GM23338 (cell line): Measurements from ENCODE around the gene DCST2. TPM values are rescaled to one million over a fixed set of nuclear protein-coding genes. Genes with fewer than 3 reads are reported as not detected.
A peak's percentile ranks its signal among the peaks of the same experiment; 100 is the strongest.

Experiments used
- ATAC-seq: fragments of 200-7000 bp; cut with Tn5 transposase; 3 replicates; pipeline ENCODE4 v1.9.1; 2020
- DNase-seq: peaks from one replicate; pipeline ENCODE4 v3.0.0-alpha.2; 2015; ENCODE audit warnings: low spot score
- H2AFZ ChIP-seq: fragments of 200-600 bp; sonication (generic); 2 replicates; pipeline ENCODE4 v1.8.0; 2016; ENCODE audit warnings: antibody characterized with exemption, mild to moderate bottlenecking, moderate library complexity
- H3F3A ChIP-seq: fragments of 200-600 bp; sonication (generic); replicated peaks from 2 replicates; pipeline ENCODE4 v1.8.0; 2017; ENCODE audit warnings: antibody characterized with exemption, mixed run types, low read depth
- H3K27ac ChIP-seq: fragments of 200-600 bp; sonication (generic); 2 replicates; pipeline ENCODE4 v1.6.1; 2016; ENCODE audit warnings: low read depth
- H3K27me3 ChIP-seq: fragments of 200-600 bp; sonication (generic); 2 replicates; pipeline ENCODE4 v1.8.0; 2016; ENCODE audit warnings: mild to moderate bottlenecking, mixed run types, moderate library complexity; ENCODE audit not compliant: insufficient read depth
- H3K36me3 ChIP-seq: fragments of 200-600 bp; sonication (generic); 2 replicates; pipeline ENCODE4 v1.8.0; 2016; ENCODE audit warnings: mild to moderate bottlenecking; ENCODE audit not compliant: insufficient read depth
- H3K4me1 ChIP-seq: fragments of 200-600 bp; sonication (generic); 2 replicates; pipeline ENCODE4 v1.8.0; 2016; ENCODE audit warnings: mild to moderate bottlenecking, moderate library complexity; ENCODE audit not compliant: insufficient read depth
- H3K4me2 ChIP-seq: fragments of 200-600 bp; sonication (generic); 2 replicates; pipeline ENCODE4 v1.7.1; 2017; ENCODE audit warnings: mixed run types
- H3K4me3 ChIP-seq: fragments of 200-600 bp; sonication (generic); 2 replicates; pipeline ENCODE4 v1.6.1; 2016; ENCODE audit warnings: mixed run types
- H3K79me2 ChIP-seq: fragments of 200-600 bp; sonication (generic); replicated peaks from 2 replicates; pipeline ENCODE4 v1.8.0; 2017; ENCODE audit warnings: mild to moderate bottlenecking; ENCODE audit not compliant: insufficient read depth
- H3K9me2 ChIP-seq: fragments of 200-600 bp; sonication (generic); 2 replicates; pipeline ENCODE4 v1.8.0; 2017; ENCODE audit not compliant: insufficient read depth
- H4K20me1 ChIP-seq: fragments of 200-600 bp; sonication (generic); replicated peaks from 2 replicates; pipeline ENCODE4 v1.8.0; 2017; ENCODE audit warnings: mild to moderate bottlenecking; ENCODE audit not compliant: insufficient read depth
- H3K27ac Mint-ChIP-seq: 2 replicates; pipeline ENCODE4 v1.8.0; 2020; ENCODE audit warnings: inconsistent platforms, mild to moderate bottlenecking, moderate library complexity, mixed read lengths
- H3K27me3 Mint-ChIP-seq: 3 replicates; pipeline ENCODE4 v1.8.0; 2022; ENCODE audit warnings: low read depth, mild to moderate bottlenecking, moderate library complexity, mixed read lengths, inconsistent platforms; ENCODE audit not compliant: insufficient read depth, poor library complexity
- H3K36me3 Mint-ChIP-seq: 3 replicates; pipeline ENCODE4 v1.8.0; 2021; ENCODE audit warnings: low read depth, mild to moderate bottlenecking, inconsistent platforms, moderate library complexity, mixed read lengths
- H3K4me1 Mint-ChIP-seq: 3 replicates; pipeline ENCODE4 v1.8.0; 2020; ENCODE audit warnings: mild to moderate bottlenecking, inconsistent platforms, mixed read lengths
- H3K4me3 Mint-ChIP-seq: 3 replicates; pipeline ENCODE4 v1.8.0; 2021; ENCODE audit warnings: moderate library complexity, mild to moderate bottlenecking, inconsistent platforms, mixed read lengths
- H3K9me3 Mint-ChIP-seq: 3 replicates; pipeline ENCODE4 v1.8.0; 2020; ENCODE audit warnings: moderate library complexity, mild to moderate bottlenecking, inconsistent platforms, mixed read lengths
- CREB1 ChIP-seq: fragments of 250-450 bp; sonication (Bioruptor Pico); IDR thresholded peaks from 2 replicates; pipeline ENCODE4 v1.5.0; 2020; ENCODE audit warnings: low read depth, mild to moderate bottlenecking, moderate library complexity
- EZH2 ChIP-seq: fragments of 200-600 bp; sonication (generic); IDR thresholded peaks from one replicate; pipeline ENCODE4 v1.8.0; 2017; ENCODE audit warnings: antibody characterized with exemption, mild to moderate bottlenecking, low read depth; ENCODE audit not compliant: unreplicated experiment
- JUNB ChIP-seq: IDR thresholded peaks from one replicate; pipeline ENCODE4 v1.6.1; 2016; ENCODE audit warnings: antibody characterized with exemption; ENCODE audit not compliant: unreplicated experiment
- NANOG ChIP-seq: IDR thresholded peaks from 2 replicates; pipeline ENCODE4 v1.6.1; 2016; ENCODE audit warnings: antibody characterized with exemption, borderline replicate concordance
- POLR2AphosphoS5 ChIP-seq: IDR thresholded peaks from 2 replicates; pipeline ENCODE4 v1.6.1; 2016; ENCODE audit warnings: antibody characterized with exemption, low read depth
- polyA plus RNA-seq: library from polyadenylated mRNA; unstranded; fragments of >200 nt; fragmentation: Nextera tagmentation; extraction: Ambion mirVana; gene quantifications from 2 replicates; pipeline ENCODE4 v1.2.1, GENCODE V29; 2016
- total RNA-seq: library from RNA; depleted of rRNA; stranded (reverse); fragments of >200 nt; shearing (Covaris generic); gene quantifications from 2 replicates; pipeline ENCODE4 v1.2.3, GENCODE V29; 2014
- TF ChIP-seq, protein P1 (sequence below), 2 experiments: fragments of 200-600 bp in 1 of 2; sonication (generic) in 1 of 2; conservative IDR thresholded peaks; 2 replicates each; pipeline versions ENCODE4 v1.5.1 to v1.6.1; 2016 to 2017; ENCODE audit warnings: antibody characterized with exemption in 2 of 2, low read depth in 2 of 2, mild to moderate bottlenecking in 2 of 2, moderate library complexity in 1 of 2
- TF ChIP-seq, protein P2 (sequence below): IDR thresholded peaks from 2 replicates; pipeline ENCODE4 v1.6.1; 2016; ENCODE audit warnings: antibody characterized with exemption
- TF ChIP-seq, protein P3 (sequence below): IDR thresholded peaks from one replicate; pipeline ENCODE4 v1.6.1; 2018; ENCODE audit warnings: antibody characterized with exemption; ENCODE audit not compliant: unreplicated experiment

The DCST2 gene
- total and polyA plus RNA-seq, 2 experiments from 2014 or later = 0.78 TPM; not detected in 1

DNA sequence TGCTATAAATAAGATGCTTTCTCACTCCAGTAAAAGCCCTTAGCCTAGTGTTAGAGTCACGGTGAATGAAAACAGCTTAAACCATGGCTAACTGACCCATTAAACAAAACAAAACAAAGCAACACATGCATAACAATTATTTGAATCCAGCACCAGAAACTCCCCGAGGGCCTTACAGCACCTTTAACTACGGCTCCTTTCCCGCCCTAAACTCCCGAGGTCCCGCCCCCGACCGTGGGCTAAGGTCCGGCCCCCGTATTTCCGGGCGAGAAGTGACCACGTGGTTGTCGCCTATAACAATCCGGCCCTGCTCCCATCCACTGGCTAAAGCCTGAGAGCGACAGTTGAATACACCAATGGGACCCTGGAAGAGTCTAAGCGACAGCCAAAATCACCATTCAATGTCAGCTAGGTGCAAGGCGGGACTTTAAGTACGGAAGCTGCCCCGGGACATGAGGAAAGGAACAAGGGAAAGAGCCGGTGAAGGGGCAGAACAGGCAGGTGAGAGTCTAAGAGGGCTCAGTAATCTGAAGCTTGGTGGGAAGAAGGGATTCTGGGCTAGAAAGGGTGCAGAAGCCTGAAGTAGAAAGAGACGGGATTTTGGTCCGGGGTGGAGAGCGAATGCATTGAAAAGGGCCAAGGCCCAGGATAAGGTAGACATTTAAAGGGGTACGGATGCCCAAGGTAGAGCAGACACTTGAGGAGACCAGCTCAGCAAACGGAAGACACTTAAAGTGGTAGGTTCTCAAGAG lies 50.5 kb downstream of the DCST2 start, which contains the start of gene FLAD1:
Gene FLAD1 (plus strand): TSS at position 448 of the 752 bp plus-strand sequence. CDS start 351 bp downstream, outside the sequence.
- H3K4me1 Mint-ChIP-seq = peaks cover 4% of the 10 kb centered on the region
- Histone ChIP-seq H3K27ac (peak within 1 kb of the TSS; percentile 98), H3K36me3 (peaks cover 26% of the 10 kb centered on the region), H4K20me1 (peaks cover 17% of the 10 kb centered on the region; the same call in 1 of the 2 replicates), H3K9me2 (no peaks in the 10 kb centered on the region), H3K79me2 (peaks cover 71% of the 10 kb centered on the region), H3K4me1 (peaks cover 9% of the 10 kb centered on the region), H3K4me3 (peak within 1 kb of the TSS; percentile 69), H2AFZ (no peak within 1 kb of the TSS), H3K4me2 (peak within 1 kb of the TSS; percentile 95), H3K27me3 (no peaks in the 10 kb centered on the region), H3F3A (peaks cover 23% of the 10 kb centered on the region)
- peaks cover 2% of the 10 kb centered on the region for H3K27me3 Mint-ChIP-seq
- H3K27ac Mint-ChIP-seq = no peak within 1 kb of the TSS; the same call in 1 of the 2 replicates
- H3K9me3 Mint-ChIP-seq = no peaks in the 10 kb centered on the region
- no peak within 1 kb of the TSS for H3K4me3 Mint-ChIP-seq
- peak; percentile 100 for DNase-seq
- TF ChIP-seq, protein P1, sequence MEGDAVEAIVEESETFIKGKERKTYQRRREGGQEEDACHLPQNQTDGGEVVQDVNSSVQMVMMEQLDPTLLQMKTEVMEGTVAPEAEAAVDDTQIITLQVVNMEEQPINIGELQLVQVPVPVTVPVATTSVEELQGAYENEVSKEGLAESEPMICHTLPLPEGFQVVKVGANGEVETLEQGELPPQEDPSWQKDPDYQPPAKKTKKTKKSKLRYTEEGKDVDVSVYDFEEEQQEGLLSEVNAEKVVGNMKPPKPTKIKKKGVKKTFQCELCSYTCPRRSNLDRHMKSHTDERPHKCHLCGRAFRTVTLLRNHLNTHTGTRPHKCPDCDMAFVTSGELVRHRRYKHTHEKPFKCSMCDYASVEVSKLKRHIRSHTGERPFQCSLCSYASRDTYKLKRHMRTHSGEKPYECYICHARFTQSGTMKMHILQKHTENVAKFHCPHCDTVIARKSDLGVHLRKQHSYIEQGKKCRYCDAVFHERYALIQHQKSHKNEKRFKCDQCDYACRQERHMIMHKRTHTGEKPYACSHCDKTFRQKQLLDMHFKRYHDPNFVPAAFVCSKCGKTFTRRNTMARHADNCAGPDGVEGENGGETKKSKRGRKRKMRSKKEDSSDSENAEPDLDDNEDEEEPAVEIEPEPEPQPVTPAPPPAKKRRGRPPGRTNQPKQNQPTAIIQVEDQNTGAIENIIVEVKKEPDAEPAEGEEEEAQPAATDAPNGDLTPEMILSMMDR (conservative IDR thresholded peaks at IDR 0.05; ENCODE audit: low read depth in 2 of 2) = no peak
- TF ChIP-seq, protein P2, sequence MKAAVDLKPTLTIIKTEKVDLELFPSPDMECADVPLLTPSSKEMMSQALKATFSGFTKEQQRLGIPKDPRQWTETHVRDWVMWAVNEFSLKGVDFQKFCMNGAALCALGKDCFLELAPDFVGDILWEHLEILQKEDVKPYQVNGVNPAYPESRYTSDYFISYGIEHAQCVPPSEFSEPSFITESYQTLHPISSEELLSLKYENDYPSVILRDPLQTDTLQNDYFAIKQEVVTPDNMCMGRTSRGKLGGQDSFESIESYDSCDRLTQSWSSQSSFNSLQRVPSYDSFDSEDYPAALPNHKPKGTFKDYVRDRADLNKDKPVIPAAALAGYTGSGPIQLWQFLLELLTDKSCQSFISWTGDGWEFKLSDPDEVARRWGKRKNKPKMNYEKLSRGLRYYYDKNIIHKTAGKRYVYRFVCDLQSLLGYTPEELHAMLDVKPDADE = no peak; the same call in 1 of the 2 replicates
- TF ChIP-seq POLR2AphosphoS5 (peak; percentile 80), EZH2 (no peak), JUNB (no peak), CREB1 (CRISPR knock-in tag) (peak; percentile 79), NANOG (peak; percentile 19; the same call in 1 of the 2 replicates)
- H3K36me3 Mint-ChIP-seq = peaks cover 74% of the 10 kb centered on the region
- peak; percentile 96 for ATAC-seq

DNA sequence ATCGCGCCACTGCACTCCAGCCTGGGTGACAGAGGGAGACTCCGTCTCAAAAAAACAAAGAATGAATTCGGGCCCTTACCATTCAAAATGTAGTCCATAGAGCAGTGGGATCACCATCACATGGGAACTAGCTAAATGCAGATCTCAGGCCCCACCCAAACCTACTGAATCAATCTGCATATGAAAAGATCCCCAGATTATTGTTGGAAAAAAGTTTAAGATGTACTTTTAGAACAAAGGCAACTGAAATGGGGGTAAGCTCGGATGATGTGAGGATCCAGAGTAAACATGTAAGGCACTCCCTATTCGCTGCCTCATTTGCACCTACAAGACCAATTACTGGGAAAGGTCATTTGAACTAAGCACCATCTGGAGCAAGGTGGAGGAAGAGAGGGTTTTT lies 51.2 kb downstream of the DCST2 start:
- peaks cover 71% of the 10 kb centered on the region for H3K79me2 ChIP-seq
- Mint-ChIP-seq H3K36me3 (peaks cover 74% of the 10 kb centered on the region), H3K9me3 (no peaks in the 10 kb centered on the region), H3K27ac (no peak overlapping the region), H3K27me3 (peaks cover 2% of the 10 kb centered on the region), H3K4me1 (peaks cover 4% of the 10 kb centered on the region), H3K4me3 (no peak overlapping the region)
- H4K20me1 ChIP-seq = peaks cover 20% of the 10 kb centered on the region; the same call in 1 of the 2 replicates
- H3F3A ChIP-seq = peaks cover 23% of the 10 kb centered on the region
- peak; percentile 22 for ATAC-seq
- H3K9me2 ChIP-seq = no peaks in the 10 kb centered on the region
- H3K4me3 ChIP-seq = peak overlapping the region; percentile 46
- no peaks in the 10 kb centered on the region for H3K27me3 ChIP-seq
- DNase-seq = peak; percentile 66
- peaks cover 10% of the 10 kb centered on the region for H3K4me1 ChIP-seq
- H2AFZ ChIP-seq = no peak overlapping the region
- H3K36me3 ChIP-seq = peaks cover 27% of the 10 kb centered on the region
- H3K4me2 ChIP-seq = peak overlapping the region; percentile 72
- peak overlapping the region; percentile 98 for H3K27ac ChIP-seq
- no peak for TF ChIP-seq JUNB
- TF ChIP-seq, protein P3, sequence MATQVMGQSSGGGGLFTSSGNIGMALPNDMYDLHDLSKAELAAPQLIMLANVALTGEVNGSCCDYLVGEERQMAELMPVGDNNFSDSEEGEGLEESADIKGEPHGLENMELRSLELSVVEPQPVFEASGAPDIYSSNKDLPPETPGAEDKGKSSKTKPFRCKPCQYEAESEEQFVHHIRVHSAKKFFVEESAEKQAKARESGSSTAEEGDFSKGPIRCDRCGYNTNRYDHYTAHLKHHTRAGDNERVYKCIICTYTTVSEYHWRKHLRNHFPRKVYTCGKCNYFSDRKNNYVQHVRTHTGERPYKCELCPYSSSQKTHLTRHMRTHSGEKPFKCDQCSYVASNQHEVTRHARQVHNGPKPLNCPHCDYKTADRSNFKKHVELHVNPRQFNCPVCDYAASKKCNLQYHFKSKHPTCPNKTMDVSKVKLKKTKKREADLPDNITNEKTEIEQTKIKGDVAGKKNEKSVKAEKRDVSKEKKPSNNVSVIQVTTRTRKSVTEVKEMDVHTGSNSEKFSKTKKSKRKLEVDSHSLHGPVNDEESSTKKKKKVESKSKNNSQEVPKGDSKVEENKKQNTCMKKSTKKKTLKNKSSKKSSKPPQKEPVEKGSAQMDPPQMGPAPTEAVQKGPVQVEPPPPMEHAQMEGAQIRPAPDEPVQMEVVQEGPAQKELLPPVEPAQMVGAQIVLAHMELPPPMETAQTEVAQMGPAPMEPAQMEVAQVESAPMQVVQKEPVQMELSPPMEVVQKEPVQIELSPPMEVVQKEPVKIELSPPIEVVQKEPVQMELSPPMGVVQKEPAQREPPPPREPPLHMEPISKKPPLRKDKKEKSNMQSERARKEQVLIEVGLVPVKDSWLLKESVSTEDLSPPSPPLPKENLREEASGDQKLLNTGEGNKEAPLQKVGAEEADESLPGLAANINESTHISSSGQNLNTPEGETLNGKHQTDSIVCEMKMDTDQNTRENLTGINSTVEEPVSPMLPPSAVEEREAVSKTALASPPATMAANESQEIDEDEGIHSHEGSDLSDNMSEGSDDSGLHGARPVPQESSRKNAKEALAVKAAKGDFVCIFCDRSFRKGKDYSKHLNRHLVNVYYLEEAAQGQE = no peak
